Tibial nerve (tissue), 4 donors: Measurements from ENCODE around the gene GRIN1. TPM values are rescaled to one million over a fixed set of nuclear protein-coding genes. Genes with fewer than 3 reads are reported as not detected.
A peak's percentile ranks its signal among the peaks of the same experiment; 100 is the strongest.

ENCODE experiments used
- DNase-seq, 2 donors: peaks; one replicate each; pipeline ENCODE4 v3.0.0-alpha.2; 2019; ENCODE audit warnings: low spot score in 2 of 2
- H3K27ac ChIP-seq, 4 donors: fragments of 200-600 bp; sonication (generic) in 3 of 4; one replicate each; pipeline ENCODE4 v1.5.1; 2017 to 2019; ENCODE audit warnings: mild to moderate bottlenecking in 1 of 4
- H3K27me3 ChIP-seq, 2 donors: fragments of 200-600 bp; sonication (generic) in 1 of 2; one replicate each; pipeline versions ENCODE4 v1.5.1 to v1.6.0; 2017 to 2019
- H3K36me3 ChIP-seq, 3 donors: fragments of 200-600 bp; sonication (generic); one replicate each; pipeline ENCODE4 v1.5.1; 2018 to 2019
- H3K4me1 ChIP-seq, 4 donors: fragments of 200-600 bp; sonication (generic) in 3 of 4; one replicate each; pipeline ENCODE4 v1.5.1; 2017 to 2019
- H3K4me3 ChIP-seq, 4 donors: fragments of 200-600 bp; sonication (generic) in 3 of 4; one replicate each; pipeline ENCODE4 v1.5.1; 2017 to 2019; ENCODE audit warnings: mild to moderate bottlenecking in 1 of 4, moderate library complexity in 1 of 4
- H3K9me3 ChIP-seq, 4 donors: fragments of 200-600 bp; sonication (generic) in 3 of 4; one replicate each; pipeline ENCODE4 v1.5.1; 2017 to 2019
- EP300 ChIP-seq, 2 donors: sonication (generic); formaldehyde crosslinking; IDR thresholded peaks; one replicate each; pipeline ENCODE4 v1.6.1; 2017; ENCODE audit warnings: antibody characterized with exemption in 2 of 2, mild to moderate bottlenecking in 1 of 2
- POLR2A ChIP-seq, 2 donors: fragments of 450-650 bp; IDR thresholded peaks; one replicate each; pipeline ENCODE4 v1.6.1; 2017; ENCODE audit warnings: antibody characterized with exemption in 2 of 2, mild to moderate bottlenecking in 2 of 2, moderate library complexity in 2 of 2
- WGBS, 2 donors: methylation state at CpG; one replicate each; pipeline ENCODE4 v1.1.5; 2018; 5-methylcytosine and 5-hydroxymethylcytosine counted together
- total RNA-seq, 4 donors: library from RNA; depleted of rRNA; stranded (reverse); fragments of >200 nt; gene quantifications; one replicate each; pipeline ENCODE4 v1.1.0, GENCODE V29; 2016
- TF ChIP-seq, protein P1 (sequence below), 5 experiments: fragments of 200-600 bp in 3 of 5; fragments of 450-650 bp in 2 of 5; sonication (generic) in 3 of 5; IDR thresholded peaks; one replicate each; pipeline ENCODE4 v1.5.1; 2016 to 2019; ENCODE audit warnings: antibody characterized with exemption in 5 of 5, mild to moderate bottlenecking in 3 of 5, moderate library complexity in 2 of 5

GRIN1 gene
- total RNA-seq, 4 donors from 2014 or later = 0.21 TPM; not detected in 3

DNA sequence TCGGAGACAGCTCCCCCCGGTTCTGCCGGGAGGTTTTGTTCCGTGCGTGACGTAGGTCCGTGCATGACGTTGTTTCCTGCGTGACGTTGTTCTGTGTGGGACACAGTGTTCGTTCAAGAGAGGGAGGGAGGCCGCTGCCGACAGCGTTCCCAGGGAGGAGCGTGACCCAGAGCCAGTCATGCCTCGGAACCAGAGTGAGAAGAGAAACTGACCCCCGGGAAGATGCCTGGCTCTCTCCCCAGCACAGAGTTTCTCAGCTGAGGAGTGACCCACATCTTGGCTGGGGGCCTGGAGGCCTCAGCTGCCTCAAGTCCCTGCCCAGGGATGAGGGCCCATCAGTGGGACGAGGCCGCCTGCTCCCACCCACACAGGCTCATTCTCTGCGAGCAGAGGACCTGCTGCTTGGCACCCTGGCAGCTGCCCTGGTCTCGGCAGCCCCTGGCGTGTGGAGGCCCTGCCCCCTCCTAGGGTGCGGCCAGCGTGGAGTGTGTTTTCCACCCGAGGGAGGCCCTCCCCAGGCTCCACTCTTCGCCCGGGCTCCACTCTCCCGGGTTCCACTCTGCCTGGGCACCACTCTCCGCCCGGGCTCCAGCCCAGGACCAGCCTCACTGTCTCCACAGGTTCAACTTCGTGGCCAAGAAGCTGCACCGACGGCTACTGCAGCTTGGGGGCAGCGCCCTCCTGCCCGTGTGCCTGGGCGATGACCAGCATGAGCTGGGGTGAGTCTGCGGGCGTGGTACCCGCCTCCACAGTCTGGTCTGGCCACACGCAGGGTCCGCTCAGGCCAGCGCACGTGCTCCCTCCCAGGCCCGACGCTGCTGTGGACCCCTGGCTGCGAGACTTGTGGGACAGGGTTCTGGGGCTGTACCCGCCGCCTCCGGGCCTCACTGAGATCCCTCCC lies 74.5 kb downstream of the GRIN1 start:
- Histone ChIP-seq H3K4me3 (no peak overlapping the region), H3K4me1 (peaks cover 0 to 18% (median 10%) of the 10 kb centered on the region in 4 donors), H3K27ac (peak overlapping the region in 1 of 4 donors; percentile 24), H3K9me3 (no peaks in the 10 kb centered on the region), H3K27me3 (no peaks in the 10 kb centered on the region), H3K36me3 (peaks cover 0 to 59% (median 0%) of the 10 kb centered on the region in 3 donors)
- TF ChIP-seq EP300 (IDR thresholded peaks at IDR 0.05) = no peak
- TF ChIP-seq POLR2A (IDR thresholded peaks at IDR 0.05) = no peak
- TF ChIP-seq, protein P1, sequence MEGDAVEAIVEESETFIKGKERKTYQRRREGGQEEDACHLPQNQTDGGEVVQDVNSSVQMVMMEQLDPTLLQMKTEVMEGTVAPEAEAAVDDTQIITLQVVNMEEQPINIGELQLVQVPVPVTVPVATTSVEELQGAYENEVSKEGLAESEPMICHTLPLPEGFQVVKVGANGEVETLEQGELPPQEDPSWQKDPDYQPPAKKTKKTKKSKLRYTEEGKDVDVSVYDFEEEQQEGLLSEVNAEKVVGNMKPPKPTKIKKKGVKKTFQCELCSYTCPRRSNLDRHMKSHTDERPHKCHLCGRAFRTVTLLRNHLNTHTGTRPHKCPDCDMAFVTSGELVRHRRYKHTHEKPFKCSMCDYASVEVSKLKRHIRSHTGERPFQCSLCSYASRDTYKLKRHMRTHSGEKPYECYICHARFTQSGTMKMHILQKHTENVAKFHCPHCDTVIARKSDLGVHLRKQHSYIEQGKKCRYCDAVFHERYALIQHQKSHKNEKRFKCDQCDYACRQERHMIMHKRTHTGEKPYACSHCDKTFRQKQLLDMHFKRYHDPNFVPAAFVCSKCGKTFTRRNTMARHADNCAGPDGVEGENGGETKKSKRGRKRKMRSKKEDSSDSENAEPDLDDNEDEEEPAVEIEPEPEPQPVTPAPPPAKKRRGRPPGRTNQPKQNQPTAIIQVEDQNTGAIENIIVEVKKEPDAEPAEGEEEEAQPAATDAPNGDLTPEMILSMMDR (IDR thresholded peaks at IDR 0.05) = no peak
- DNase-seq = no peak
- 80 to 87% methylated on average over 33 to 43 of the region's 49 CpGs for WGBS, 2 donors

DNA sequence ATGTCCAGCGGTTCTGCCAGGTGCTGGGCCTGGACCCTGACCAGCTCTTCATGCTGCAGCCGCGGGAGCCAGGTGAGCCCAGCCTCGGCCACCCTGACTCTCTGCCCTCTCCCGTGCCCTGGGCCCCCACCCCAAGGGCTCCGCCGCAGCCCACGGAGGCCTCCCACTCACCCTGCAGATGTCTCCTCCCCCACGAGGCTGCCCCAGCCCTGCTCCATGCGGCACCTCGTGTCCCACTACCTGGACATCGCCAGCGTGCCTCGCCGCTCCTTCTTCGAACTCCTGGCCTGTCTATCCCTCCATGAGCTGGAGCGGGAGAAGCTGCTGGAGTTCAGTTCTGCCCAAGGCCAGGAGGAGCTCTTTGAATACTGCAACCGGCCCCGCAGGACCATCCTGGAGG lies 75.7 kb downstream of the GRIN1 start:
- no peak for DNase-seq
- H3K36me3 ChIP-seq = peaks cover 0 to 50% (median 0%) of the 10 kb centered on the region in 3 donors
- peaks cover 0 to 30% (median 13%) of the 10 kb centered on the region in 4 donors for H3K4me1 ChIP-seq
- no peak overlapping the region for H3K4me3 ChIP-seq
- H3K27ac ChIP-seq = no peak overlapping the region
- no peaks in the 10 kb centered on the region for H3K9me3 ChIP-seq
- no peaks in the 10 kb centered on the region for H3K27me3 ChIP-seq
- TF ChIP-seq EP300 (IDR thresholded peaks at IDR 0.05) = no peak
- TF ChIP-seq, protein P1 (IDR thresholded peaks at IDR 0.05) = no peak
- TF ChIP-seq POLR2A (IDR thresholded peaks at IDR 0.05) = no peak
- 92 to 95% methylated on average over 15 to 17 of the region's 19 CpGs for WGBS, 2 donors

- H3K4me1 ChIP-seq = peaks cover 0 to 37% (median 13%) of the 10 kb centered on the region in 4 donors
- TF ChIP-seq POLR2A (IDR thresholded peaks at IDR 0.05) (no peak), EP300 (IDR thresholded peaks at IDR 0.05) (no peak)
- TF ChIP-seq, protein P1 (IDR thresholded peaks at IDR 0.05) = no peak
- no peak for DNase-seq
- peaks cover 0 to 43% (median 0%) of the 10 kb centered on the region in 3 donors for H3K36me3 ChIP-seq
- 91 to 98% methylated on average over 20 to 21 of the region's 22 CpGs for WGBS, 2 donors
- peak overlapping the region in 1 of 4 donors; percentile 80 for H3K27ac ChIP-seq
- H3K4me3 ChIP-seq = no peak overlapping the region
- H3K27me3 ChIP-seq = no peaks in the 10 kb centered on the region
- no peaks in the 10 kb centered on the region for H3K9me3 ChIP-seq
These were observed 76.4 kb downstream of the GRIN1 start for GRCh38 chr9:137215196-137215986.

DNA sequence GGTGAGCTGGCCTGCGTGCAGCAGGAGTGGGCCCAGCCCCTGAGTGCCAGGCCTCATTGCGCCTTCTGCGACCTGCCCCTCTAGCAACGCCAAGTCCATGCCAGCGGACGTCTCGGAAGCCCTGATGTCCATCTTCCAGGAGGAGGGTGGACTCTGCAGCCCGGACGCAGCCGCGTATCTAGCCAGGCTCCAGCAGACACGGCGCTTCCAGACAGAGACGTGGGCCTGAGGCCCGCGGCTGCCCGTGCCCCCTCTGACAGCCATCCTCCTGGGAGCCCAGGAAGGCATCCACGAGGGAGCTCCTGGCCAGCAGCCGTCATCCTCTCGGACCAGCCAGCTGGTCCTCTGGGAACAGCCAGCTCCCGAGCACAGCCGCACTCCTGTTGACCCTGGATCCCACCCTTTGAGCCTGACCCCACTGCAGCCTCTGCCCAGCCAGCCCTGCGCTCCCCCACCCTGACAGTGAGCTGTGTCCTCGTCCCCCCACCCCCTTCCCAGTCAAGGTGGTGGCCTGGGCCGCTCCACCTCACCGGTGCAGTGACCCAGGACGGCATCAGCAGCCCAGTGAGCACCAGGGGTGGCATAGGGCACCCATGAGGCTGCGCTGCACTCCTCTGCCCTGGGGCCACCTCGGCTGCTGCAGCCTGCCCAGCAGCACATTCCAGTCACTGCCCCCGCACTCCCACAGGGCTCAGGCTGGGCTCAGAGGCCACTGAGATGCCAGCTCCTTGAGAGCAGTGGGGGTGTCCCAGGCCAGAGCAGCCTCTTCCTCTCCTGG lies 77.4 kb downstream of the GRIN1 start:
- peak overlapping the region in 3 of 4 donors; percentile 54 to 80 (median 76) for H3K27ac ChIP-seq
- H3K36me3 ChIP-seq = peaks cover 0 to 37% (median 0%) of the 10 kb centered on the region in 3 donors
- H3K4me3 ChIP-seq = no peak overlapping the region
- TF ChIP-seq EP300 (IDR thresholded peaks at IDR 0.05) = no peak
- no peak for TF ChIP-seq POLR2A (IDR thresholded peaks at IDR 0.05)
- TF ChIP-seq, protein P1 (IDR thresholded peaks at IDR 0.05) = no peak
- no peaks in the 10 kb centered on the region for H3K9me3 ChIP-seq
- 81 to 85% methylated on average over 16 to 19 of the region's 30 CpGs for WGBS, 2 donors
- DNase-seq = no peak
- no peaks in the 10 kb centered on the region for H3K27me3 ChIP-seq
- peaks cover 0 to 47% (median 17%) of the 10 kb centered on the region in 4 donors for H3K4me1 ChIP-seq
